ENCODE measurements around the gene ATP11C. TPM values are rescaled to one million over a fixed set of nuclear protein-coding genes. Genes with fewer than 3 reads are reported as not detected.

ATP11C gene
- total RNA-seq, 4 donors from 2014 or later = 35.6 to 67.9 (median 52.4) TPM

DNA sequence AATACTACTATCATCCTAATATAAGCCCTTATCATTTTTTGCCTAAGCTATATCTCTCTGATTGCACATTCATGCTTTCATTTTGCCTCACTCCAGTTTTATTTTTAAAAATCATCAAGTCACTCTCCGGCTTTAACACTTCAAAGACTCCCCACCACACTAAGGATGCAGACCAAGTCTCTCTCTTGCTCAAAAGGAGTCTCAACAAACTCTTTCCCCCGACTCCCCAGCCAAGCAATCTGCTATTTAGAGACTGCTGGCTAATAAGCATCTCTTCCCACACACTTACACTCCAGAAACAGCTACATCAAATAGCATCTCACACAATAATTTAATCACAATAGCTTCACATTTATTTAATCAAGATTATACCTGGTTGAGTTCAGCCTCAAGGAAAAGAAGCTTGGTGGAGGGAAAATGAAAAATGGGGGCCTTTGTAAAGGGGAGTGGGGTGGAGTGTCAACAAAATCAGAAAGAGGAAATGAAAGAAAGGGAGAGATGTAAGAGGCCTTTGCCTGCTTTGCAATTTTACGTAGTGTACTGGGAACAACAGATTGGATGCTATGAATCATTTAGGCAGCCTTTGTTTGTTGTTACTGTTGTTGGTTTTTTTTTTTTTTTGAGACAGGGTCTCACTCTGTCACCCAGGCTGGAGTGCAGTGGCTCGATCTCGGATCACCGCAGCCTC lies 120.8 kb downstream of the ATP11C start:
- Histone ChIP-seq H3K27ac (no peak overlapping the region), H3K4me3 (no peak overlapping the region), H3K4me1 (no peaks in the 10 kb centered on the region), H3K9me3 (no peaks in the 10 kb centered on the region), H3K36me3 (no peaks in the 10 kb centered on the region), H3K27me3 (no peaks in the 10 kb centered on the region)
- no peak for DNase-seq
- intact Hi-C loops (cut with DNase I; ENCODE audit: low total_unique reads) = no loop called here
- TF ChIP-seq POLR2A (IDR thresholded peaks at IDR 0.05) = no peak
- TF ChIP-seq, protein P1, sequence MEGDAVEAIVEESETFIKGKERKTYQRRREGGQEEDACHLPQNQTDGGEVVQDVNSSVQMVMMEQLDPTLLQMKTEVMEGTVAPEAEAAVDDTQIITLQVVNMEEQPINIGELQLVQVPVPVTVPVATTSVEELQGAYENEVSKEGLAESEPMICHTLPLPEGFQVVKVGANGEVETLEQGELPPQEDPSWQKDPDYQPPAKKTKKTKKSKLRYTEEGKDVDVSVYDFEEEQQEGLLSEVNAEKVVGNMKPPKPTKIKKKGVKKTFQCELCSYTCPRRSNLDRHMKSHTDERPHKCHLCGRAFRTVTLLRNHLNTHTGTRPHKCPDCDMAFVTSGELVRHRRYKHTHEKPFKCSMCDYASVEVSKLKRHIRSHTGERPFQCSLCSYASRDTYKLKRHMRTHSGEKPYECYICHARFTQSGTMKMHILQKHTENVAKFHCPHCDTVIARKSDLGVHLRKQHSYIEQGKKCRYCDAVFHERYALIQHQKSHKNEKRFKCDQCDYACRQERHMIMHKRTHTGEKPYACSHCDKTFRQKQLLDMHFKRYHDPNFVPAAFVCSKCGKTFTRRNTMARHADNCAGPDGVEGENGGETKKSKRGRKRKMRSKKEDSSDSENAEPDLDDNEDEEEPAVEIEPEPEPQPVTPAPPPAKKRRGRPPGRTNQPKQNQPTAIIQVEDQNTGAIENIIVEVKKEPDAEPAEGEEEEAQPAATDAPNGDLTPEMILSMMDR (IDR thresholded peaks at IDR 0.05) = no peak

DNA sequence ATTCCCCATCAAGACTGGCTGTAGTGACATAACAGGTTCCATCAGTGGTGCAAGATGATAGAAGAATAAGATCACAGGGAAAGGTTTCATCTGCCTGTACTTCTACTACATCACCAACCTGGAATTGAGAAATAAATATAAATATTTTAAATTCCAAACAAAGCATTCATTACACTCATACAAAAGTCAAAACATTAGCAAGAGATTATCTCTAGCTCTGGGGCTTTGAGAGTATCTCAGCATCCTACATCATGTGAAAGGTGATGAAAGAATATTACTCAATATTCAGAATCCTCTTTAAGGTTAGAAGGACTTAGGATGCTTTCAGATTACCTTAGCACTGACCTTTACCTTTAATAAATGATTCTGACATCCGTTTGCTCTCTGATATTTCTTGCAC lies 128.4 kb downstream of the ATP11C start:
- intact Hi-C loops (cut with DNase I; ENCODE audit: low total_unique reads) = no loop called here
- DNase-seq = no peak

DNA sequence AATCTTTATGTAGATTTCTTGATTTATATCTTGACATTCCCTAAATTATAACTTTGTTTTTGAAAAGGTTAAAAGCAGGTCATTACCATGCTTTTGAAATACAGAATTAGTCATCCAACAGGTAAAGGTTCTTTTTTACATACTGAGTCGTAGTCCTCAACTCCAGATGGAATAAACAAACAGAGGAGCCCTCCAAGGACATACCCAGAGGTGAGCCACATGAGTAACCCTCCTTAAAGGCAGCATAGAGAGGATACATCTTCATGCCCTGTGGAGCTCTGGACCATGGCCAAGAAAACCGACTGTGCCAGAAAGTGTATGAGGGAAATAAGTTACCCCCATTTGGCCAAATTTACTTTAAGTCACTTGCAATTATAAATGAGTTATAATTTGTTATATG lies 129.6 kb downstream of the ATP11C start:
- no peaks in the 10 kb centered on the region for H3K36me3 ChIP-seq
- no peak overlapping the region for H3K27ac ChIP-seq
- H3K4me3 ChIP-seq = no peak overlapping the region
- DNase-seq = no peak
- intact Hi-C loops (cut with DNase I; ENCODE audit: low total_unique reads) = no loop called here
- no peaks in the 10 kb centered on the region for H3K9me3 ChIP-seq
- no peaks in the 10 kb centered on the region for H3K4me1 ChIP-seq
- no peaks in the 10 kb centered on the region for H3K27me3 ChIP-seq
- TF ChIP-seq POLR2A (IDR thresholded peaks at IDR 0.05) = no peak
- TF ChIP-seq, protein P1 (IDR thresholded peaks at IDR 0.05) = no peak

More for the DNA sequence above, 128.4 kb downstream of the ATP11C start:
- TF ChIP-seq POLR2A (IDR thresholded peaks at IDR 0.05) = no peak
- TF ChIP-seq, protein P1 (IDR thresholded peaks at IDR 0.05) = no peak
- no peaks in the 10 kb centered on the region for H3K9me3 ChIP-seq
- no peaks in the 10 kb centered on the region for H3K36me3 ChIP-seq
- H3K27ac ChIP-seq = no peak overlapping the region
- no peaks in the 10 kb centered on the region for H3K4me1 ChIP-seq
- no peaks in the 10 kb centered on the region for H3K27me3 ChIP-seq
- H3K4me3 ChIP-seq = no peak overlapping the region

DNA sequence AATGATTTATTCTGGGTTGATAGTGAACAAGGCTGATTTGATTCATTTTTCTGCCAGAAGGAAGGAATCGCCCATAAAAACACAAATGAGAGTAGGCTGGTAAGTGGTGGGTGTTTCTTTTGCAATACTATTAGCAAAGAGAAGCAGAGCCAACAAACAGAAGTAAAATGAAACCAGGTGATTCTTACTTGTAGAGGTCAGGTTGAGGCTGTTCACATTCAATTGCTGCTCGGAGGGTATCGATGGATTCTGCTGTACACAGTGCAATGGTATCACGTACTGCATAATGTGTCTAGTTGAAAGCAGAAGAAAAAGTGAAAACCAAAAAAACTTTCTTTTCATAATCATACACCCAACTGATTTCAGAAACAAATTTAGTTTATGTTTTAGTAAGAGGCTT lies 130.8 kb downstream of the ATP11C start:
- DNase-seq = no peak
- Histone ChIP-seq H3K36me3 (no peaks in the 10 kb centered on the region), H3K9me3 (no peaks in the 10 kb centered on the region), H3K27ac (no peak overlapping the region), H3K4me3 (no peak overlapping the region), H3K27me3 (no peaks in the 10 kb centered on the region), H3K4me1 (no peaks in the 10 kb centered on the region)
- intact Hi-C loops (cut with DNase I; ENCODE audit: low total_unique reads) = no loop called here
- TF ChIP-seq POLR2A (IDR thresholded peaks at IDR 0.05) = no peak
- TF ChIP-seq, protein P1 (IDR thresholded peaks at IDR 0.05) = no peak

DNA sequence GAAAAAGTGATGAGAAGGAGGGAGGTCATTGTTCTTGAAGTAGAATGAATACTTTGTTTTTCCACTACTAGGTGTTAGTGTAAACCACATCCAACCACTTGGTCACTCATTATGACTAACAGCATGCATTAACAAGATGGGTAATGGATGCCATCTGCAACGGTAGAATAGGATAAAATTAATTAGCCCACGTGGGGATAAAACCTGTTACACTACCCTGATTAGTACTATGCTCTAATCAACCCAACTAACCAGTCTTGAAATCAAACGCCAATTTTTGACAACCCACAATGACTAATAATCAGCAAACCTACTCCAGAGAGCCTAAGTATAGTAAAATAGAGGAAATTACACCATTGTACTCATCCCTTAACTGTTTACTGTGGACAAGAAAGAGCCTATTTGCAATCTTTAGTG lies 131.4 kb downstream of the ATP11C start:
- Histone ChIP-seq H3K27ac (no peak overlapping the region), H3K27me3 (no peaks in the 10 kb centered on the region), H3K4me1 (no peaks in the 10 kb centered on the region), H3K36me3 (no peaks in the 10 kb centered on the region), H3K9me3 (no peaks in the 10 kb centered on the region), H3K4me3 (no peak overlapping the region)
- DNase-seq = no peak
- TF ChIP-seq, protein P1 (IDR thresholded peaks at IDR 0.05) = no peak
- TF ChIP-seq POLR2A (IDR thresholded peaks at IDR 0.05) = no peak
- intact Hi-C loops (cut with DNase I; ENCODE audit: low total_unique reads) = no loop called here

Measured in uterus (tissue), 4 donors.